ENCODE measurements around the gene RBBP8.

RBBP8 gene

DNA sequence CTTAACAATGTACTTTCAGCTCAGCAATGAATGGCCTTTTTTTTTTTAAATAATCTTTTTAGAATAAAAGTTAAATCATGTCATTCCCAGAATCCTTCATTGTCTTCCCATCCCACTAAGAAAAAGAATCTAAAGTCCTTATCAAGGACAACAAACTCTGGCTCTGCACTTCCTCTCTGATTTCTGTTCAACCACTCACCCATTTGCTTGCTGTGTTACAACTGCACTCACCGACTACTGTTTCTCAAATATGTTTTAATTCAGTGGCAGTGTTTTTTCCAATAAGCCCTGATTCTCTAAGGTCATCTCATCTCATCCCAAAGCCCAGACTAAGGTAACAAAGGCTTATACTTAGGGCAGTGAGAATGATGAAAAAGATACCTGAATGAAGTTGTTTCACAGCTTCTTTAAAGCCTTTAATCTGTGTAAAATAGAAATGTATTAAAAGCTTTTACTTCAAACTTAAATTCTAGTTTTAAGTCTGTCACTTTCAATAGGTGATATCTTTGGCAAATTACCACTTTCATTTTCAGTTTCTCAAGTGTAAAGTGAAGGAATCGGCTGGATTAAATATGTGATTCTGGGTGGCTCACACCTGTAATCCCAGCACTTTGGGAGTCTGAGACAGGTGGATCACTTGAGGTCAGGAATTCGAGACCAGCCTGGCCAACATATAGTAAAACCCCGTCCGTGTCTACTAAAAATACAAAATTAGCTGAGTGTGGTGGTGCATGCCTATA, 87.6 kb downstream of the RBBP8 start:
- TF ChIP-seq, protein P1, sequence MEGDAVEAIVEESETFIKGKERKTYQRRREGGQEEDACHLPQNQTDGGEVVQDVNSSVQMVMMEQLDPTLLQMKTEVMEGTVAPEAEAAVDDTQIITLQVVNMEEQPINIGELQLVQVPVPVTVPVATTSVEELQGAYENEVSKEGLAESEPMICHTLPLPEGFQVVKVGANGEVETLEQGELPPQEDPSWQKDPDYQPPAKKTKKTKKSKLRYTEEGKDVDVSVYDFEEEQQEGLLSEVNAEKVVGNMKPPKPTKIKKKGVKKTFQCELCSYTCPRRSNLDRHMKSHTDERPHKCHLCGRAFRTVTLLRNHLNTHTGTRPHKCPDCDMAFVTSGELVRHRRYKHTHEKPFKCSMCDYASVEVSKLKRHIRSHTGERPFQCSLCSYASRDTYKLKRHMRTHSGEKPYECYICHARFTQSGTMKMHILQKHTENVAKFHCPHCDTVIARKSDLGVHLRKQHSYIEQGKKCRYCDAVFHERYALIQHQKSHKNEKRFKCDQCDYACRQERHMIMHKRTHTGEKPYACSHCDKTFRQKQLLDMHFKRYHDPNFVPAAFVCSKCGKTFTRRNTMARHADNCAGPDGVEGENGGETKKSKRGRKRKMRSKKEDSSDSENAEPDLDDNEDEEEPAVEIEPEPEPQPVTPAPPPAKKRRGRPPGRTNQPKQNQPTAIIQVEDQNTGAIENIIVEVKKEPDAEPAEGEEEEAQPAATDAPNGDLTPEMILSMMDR (IDR thresholded peaks at IDR 0.05; ENCODE audit: low read depth, low read length, missing control alignments), result no peak
- no peak overlapping the region for H3K4me3 ChIP-seq (ENCODE audit: low read depth, low read length)
- no peak for DNase-seq (ENCODE audit: low read depth)

DNA sequence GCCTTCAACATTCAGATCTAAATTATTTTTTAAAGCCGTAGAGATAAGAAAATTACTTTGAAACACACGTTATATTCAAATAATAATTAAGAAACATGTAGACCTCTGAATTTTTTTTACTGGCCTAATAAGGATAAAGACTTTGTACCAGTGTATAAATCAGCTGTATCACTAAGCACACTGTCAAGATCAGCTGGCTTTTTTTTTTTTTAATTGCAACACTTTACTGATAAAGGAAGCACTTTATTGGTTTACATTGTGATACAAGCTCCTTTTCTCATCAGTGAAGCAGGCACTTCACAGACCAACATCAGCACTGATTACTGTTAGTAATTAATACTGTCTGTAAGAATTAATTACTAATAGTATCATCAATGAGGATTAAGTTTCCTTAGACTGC, 88.5 kb downstream of the RBBP8 start:
- H3K4me3 ChIP-seq (ENCODE audit: low read depth, low read length), result no peak overlapping the region
- DNase-seq (ENCODE audit: low read depth), result no peak
- TF ChIP-seq, protein P1 (IDR thresholded peaks at IDR 0.05; ENCODE audit: low read depth, low read length, missing control alignments), result no peak

DNA sequence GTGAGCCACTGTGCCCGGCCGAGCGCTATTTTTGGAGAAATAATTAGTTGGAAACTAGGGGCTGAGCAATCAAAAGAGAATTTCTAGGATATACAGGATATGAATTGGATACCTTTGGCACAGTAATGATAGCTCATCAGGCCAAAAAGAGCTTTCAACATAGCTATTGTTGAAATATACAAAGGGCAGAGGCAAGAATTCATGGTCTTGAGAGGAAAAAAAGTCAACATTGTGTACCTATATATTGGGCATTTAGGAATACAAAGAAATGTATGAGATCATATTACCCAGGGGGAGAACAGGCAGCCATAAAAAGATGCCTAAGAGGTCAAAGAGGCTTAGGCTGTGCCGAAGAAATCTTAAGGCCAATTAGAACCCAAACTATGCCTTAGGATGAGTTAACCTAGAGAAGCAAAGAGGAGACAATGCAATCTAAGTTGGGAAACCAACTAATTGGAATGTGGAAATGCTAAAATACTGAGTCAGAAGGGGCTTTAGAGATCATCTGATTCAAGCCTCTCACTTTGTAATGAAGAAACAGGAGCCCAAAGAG, 99.0 kb downstream of the RBBP8 start:
- TF ChIP-seq, protein P1 (IDR thresholded peaks at IDR 0.05; ENCODE audit: low read depth, low read length, missing control alignments), result no peak
- H3K4me3 ChIP-seq (ENCODE audit: low read depth, low read length), result no peak overlapping the region
- DNase-seq (ENCODE audit: low read depth), result no peak

DNA sequence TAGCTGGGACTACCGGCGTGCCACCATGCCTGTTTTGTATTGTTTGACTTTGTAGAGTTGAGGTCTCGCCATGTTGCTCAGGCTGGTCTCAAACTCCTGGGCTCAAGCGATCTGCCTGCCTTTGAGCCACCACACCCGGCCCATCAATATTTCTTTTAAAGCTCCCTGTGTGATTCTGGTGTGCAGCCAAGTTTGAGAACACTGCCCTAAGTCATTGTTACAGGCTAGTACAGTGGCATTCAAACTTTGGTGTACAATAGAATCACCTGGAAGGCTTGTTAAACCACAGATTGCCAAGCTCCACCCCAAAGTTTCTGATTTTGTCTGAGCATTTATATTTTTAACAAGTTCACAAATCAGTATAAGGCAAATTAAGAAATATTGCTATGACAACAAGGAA, 99.9 kb downstream of the RBBP8 start:
- TF ChIP-seq, protein P1 (IDR thresholded peaks at IDR 0.05; ENCODE audit: low read depth, low read length, missing control alignments), result no peak
- DNase-seq (ENCODE audit: low read depth), result no peak
- H3K4me3 ChIP-seq (ENCODE audit: low read depth, low read length), result no peak overlapping the region

DNA sequence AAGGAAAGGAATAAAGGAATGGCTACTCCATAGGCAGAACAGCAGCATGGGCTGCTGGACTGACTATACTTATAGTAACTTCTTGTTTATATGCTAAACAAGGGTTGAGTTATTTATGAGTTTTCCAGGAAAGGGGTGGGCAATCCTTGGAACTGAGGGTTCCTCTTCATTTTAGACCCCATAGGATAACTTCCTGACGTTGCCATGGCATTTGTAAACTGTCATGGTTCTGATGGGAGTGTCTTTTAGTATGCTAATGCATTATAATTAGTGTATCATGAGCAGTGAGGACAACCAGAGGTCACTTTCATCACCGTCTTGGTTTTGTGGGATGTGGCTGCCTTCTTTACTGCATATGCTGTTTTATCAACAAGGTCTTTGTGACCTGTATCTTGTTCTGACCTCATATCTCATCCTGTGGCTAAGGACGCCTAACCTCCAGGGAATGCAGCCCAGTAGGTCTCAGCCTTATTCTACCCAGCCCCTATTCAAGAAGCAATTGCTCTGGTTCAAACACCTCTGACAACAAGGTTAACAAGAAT, 103.6 kb downstream of the RBBP8 start:
- DNase-seq (ENCODE audit: low read depth), result no peak
- TF ChIP-seq, protein P1 (IDR thresholded peaks at IDR 0.05; ENCODE audit: low read depth, low read length, missing control alignments), result no peak
- H3K4me3 ChIP-seq (ENCODE audit: low read depth, low read length), result no peak overlapping the region

DNA sequence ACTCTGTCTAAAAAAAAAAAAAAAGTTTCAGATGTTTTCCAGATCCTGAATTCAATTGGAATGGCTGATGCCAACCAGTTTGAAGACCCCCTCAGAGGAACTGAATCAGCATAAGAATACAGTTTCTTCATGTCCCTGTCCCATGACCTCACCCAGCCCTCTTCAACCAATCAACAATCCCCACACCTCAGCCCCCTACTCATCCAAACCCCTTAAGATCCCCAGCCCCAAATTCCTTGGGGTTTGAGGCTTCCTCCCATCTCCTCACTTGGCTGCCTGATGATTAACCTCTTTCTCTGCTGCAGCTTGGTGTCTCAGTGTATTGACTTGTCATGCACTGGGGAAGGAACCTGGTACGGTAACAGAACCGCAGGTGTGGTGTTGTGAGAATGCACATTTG, 104.5 kb downstream of the RBBP8 start:
- no peak overlapping the region for H3K4me3 ChIP-seq (ENCODE audit: low read depth, low read length)
- DNase-seq (ENCODE audit: low read depth), result no peak
- TF ChIP-seq, protein P1 (IDR thresholded peaks at IDR 0.05; ENCODE audit: low read depth, low read length, missing control alignments), result no peak

Measured in GM12864 (cell line).